Cardiac muscle cell (in vitro differentiated cells and primary cell): Measurements from ENCODE around the gene FXYD2. TPM values are rescaled to one million over a fixed set of nuclear protein-coding genes. Genes with fewer than 3 reads are reported as not detected.

ENCODE experiments used
- DNase-seq, 2 donors: peaks; one replicate each; pipeline versions ENCODE4 v3.0.0 to v3.0.0-alpha.2; 2010 to 2017; ENCODE audit warnings: low read depth in 1 of 2, low spot score in 1 of 2
- H3K27ac ChIP-seq: fragments of 200-600 bp; sonication (generic); 2 replicates; pipeline ENCODE4 v1.5.1; 2016
- H3K27me3 ChIP-seq: fragments of 200-600 bp; sonication (generic); 2 replicates; pipeline ENCODE4 v1.6.0; 2016; ENCODE audit warnings: control low read depth
- H3K36me3 ChIP-seq: fragments of 200-600 bp; sonication (generic); 2 replicates; pipeline ENCODE4 v1.5.1; 2016; ENCODE audit warnings: control low read depth
- H3K4me1 ChIP-seq: fragments of 200-600 bp; sonication (generic); 2 replicates; pipeline ENCODE4 v1.8.1; 2017; ENCODE audit warnings: low read depth, mild to moderate bottlenecking, mixed run types
- H3K4me3 ChIP-seq: fragments of 200-600 bp; sonication (generic); 2 replicates; pipeline ENCODE4 v1.5.1; 2016; ENCODE audit warnings: mild to moderate bottlenecking
- H3K9me3 ChIP-seq: fragments of 200-600 bp; sonication (generic); 2 replicates; pipeline ENCODE4 v1.5.1; 2017; ENCODE audit warnings: low read depth, mild to moderate bottlenecking, control low read depth
- polyA plus RNA-seq: library from polyadenylated mRNA; unstranded; fragments of >200 nt; fragmentation: Nextera tagmentation; extraction: Ambion mirVana; gene quantifications from 2 replicates; pipeline ENCODE4 v1.2.1, GENCODE V29; 2016
- total RNA-seq: library from RNA; depleted of rRNA; stranded (reverse); fragments of >200 nt; gene quantifications from 2 replicates; pipeline ENCODE4 v1.2.3, GENCODE V29; 2016
- TF ChIP-seq, protein P1 (sequence below): IDR thresholded peaks from 2 replicates; pipeline ENCODE4 v1.5.1; 2012; ENCODE audit warnings: low read depth, mild to moderate bottlenecking, low read length

The FXYD2 gene
- total and polyA plus RNA-seq, 2 experiments from 2014 or later = 2.3 to 2.4 TPM

- H3K27ac ChIP-seq = no peak overlapping the region
- no peaks in the 10 kb centered on the region for H3K4me1 ChIP-seq
Measured at GRCh38 chr11:117843666-117844484, 19.3 kb upstream of the FXYD2 start.

GRCh38 chr11:117842131-117842941, 17.8 kb upstream of the FXYD2 start:
- no peaks in the 10 kb centered on the region for H3K4me1 ChIP-seq
- DNase-seq = no peak
- no peak overlapping the region for H3K4me3 ChIP-seq
- no peaks in the 10 kb centered on the region for H3K9me3 ChIP-seq
- H3K36me3 ChIP-seq = peaks cover 12% of the 10 kb centered on the region
- TF ChIP-seq, protein P1, sequence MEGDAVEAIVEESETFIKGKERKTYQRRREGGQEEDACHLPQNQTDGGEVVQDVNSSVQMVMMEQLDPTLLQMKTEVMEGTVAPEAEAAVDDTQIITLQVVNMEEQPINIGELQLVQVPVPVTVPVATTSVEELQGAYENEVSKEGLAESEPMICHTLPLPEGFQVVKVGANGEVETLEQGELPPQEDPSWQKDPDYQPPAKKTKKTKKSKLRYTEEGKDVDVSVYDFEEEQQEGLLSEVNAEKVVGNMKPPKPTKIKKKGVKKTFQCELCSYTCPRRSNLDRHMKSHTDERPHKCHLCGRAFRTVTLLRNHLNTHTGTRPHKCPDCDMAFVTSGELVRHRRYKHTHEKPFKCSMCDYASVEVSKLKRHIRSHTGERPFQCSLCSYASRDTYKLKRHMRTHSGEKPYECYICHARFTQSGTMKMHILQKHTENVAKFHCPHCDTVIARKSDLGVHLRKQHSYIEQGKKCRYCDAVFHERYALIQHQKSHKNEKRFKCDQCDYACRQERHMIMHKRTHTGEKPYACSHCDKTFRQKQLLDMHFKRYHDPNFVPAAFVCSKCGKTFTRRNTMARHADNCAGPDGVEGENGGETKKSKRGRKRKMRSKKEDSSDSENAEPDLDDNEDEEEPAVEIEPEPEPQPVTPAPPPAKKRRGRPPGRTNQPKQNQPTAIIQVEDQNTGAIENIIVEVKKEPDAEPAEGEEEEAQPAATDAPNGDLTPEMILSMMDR = no peak
- no peak overlapping the region for H3K27ac ChIP-seq
- no peaks in the 10 kb centered on the region for H3K27me3 ChIP-seq

More at GRCh38 chr11:117843666-117844484, 19.3 kb upstream of the FXYD2 start:
- peak; percentile 77 to 79 for DNase-seq
- TF ChIP-seq, protein P1 = peak; percentile 99
- peaks cover 9% of the 10 kb centered on the region for H3K36me3 ChIP-seq
- no peak overlapping the region for H3K4me3 ChIP-seq
- H3K9me3 ChIP-seq = no peaks in the 10 kb centered on the region
- no peaks in the 10 kb centered on the region for H3K27me3 ChIP-seq

DNA sequence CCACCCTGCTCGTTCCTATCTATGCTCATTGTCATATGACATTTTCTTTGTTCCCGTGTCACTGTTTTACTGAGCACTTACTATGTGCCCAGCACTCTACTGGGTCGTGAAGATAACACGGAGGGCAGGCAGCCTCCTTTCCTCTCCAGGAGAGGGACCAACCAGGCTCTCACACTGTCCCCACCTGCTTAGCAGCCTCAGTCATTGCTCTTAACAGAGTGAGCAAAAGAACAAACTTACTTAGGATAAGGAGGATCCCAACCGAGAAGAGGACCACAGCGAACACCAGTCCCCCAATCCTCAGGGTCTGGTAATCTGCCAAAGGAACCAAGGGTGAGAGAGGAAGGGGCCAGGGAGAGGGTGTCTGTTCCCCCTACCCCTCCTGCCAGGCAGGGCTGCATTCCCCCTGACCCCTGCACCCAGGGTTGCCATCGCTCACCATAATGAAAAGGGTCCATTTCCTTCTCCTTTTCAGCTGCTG, 17.0 kb upstream of the FXYD2 start:
- DNase-seq = no peak
- TF ChIP-seq, protein P1 = no peak
- Histone ChIP-seq H3K4me1 (no peaks in the 10 kb centered on the region), H3K4me3 (no peak overlapping the region), H3K9me3 (no peaks in the 10 kb centered on the region), H3K27me3 (no peaks in the 10 kb centered on the region), H3K27ac (no peak overlapping the region), H3K36me3 (peaks cover 12% of the 10 kb centered on the region)

- TF ChIP-seq, protein P1 = no peak
- Histone ChIP-seq H3K4me1 (no peaks in the 10 kb centered on the region), H3K27ac (no peak overlapping the region), H3K9me3 (no peaks in the 10 kb centered on the region), H3K36me3 (peaks cover 12% of the 10 kb centered on the region), H3K4me3 (no peak overlapping the region), H3K27me3 (no peaks in the 10 kb centered on the region)
- no peak for DNase-seq
Measured at GRCh38 chr11:117840881-117841550, 16.5 kb upstream of the FXYD2 start.
